ENCODE data around the gene SERINC1.

- no peak for TF ChIP-seq CTCF (IDR thresholded peaks at IDR 0.05)
- no peak for TF ChIP-seq POLR2A (IDR thresholded peaks at IDR 0.05)
These were observed 19.0 kb upstream of the SERINC1 start for GRCh38 chr6:122490607-122491006.

All from uterus (tissue), 2 donors.